HG02623 (cell line): ENCODE measurements around the gene RBM18.

Experiments
- ATAC-seq: cut with Tn5 transposase; IDR thresholded peaks from one replicate; pipeline ENCODE4 v1.9.1; 2021; ENCODE audit warnings: moderate library complexity; ENCODE audit not compliant: unreplicated experiment

Gene RBM18

GRCh38 chr9:122225312-122226141 lies 39.1 kb downstream of the RBM18 start:
- ATAC-seq: no peak

GRCh38 chr9:122223435-122223834 lies 41.2 kb downstream of the RBM18 start:
- ATAC-seq: no peak

- ATAC-seq: no peak
Observed at GRCh38 chr9:122222791-122223190, 41.8 kb downstream of the RBM18 start.

GRCh38 chr9:122221183-122221811 lies 43.3 kb downstream of the RBM18 start:
- ATAC-seq: no peak

- no peak for ATAC-seq
Observed at GRCh38 chr9:122220673-122221182, 43.9 kb downstream of the RBM18 start.

- ATAC-seq: no peak
Observed at GRCh38 chr9:122219856-122220672, 44.6 kb downstream of the RBM18 start.

GRCh38 chr9:122218935-122219855 lies 45.4 kb downstream of the RBM18 start:
- ATAC-seq: no peak

- no peak for ATAC-seq
Observed at GRCh38 chr9:122218071-122218934, 46.3 kb downstream of the RBM18 start.

GRCh38 chr9:122217640-122218039 lies 47.0 kb downstream of the RBM18 start:
- ATAC-seq: no peak

GRCh38 chr9:122216798-122217418 lies 47.7 kb downstream of the RBM18 start:
- no peak for ATAC-seq

- no peak for ATAC-seq
Observed at GRCh38 chr9:122216138-122216797, 48.4 kb downstream of the RBM18 start.

GRCh38 chr9:122215663-122216062 lies 49.0 kb downstream of the RBM18 start:
- ATAC-seq: no peak

- ATAC-seq: no peak
Observed at GRCh38 chr9:122214507-122214906, 50.1 kb downstream of the RBM18 start.

- ATAC-seq: no peak
Observed at GRCh38 chr9:122213589-122214413, 50.8 kb downstream of the RBM18 start.

GRCh38 chr9:122213102-122213588 lies 51.5 kb downstream of the RBM18 start:
- ATAC-seq: no peak

- ATAC-seq: no peak
Observed at GRCh38 chr9:122212473-122213004, 52.1 kb downstream of the RBM18 start.

- no peak for ATAC-seq
Observed at GRCh38 chr9:122209451-122209850, 55.2 kb downstream of the RBM18 start.
